Endometrium (tissue), 2 donors: ENCODE measurements around the gene RIPOR3.
"Not testable (repeated sequence)": the region's sequence is repeated elsewhere in the genome, so short reads cannot be mapped to it uniquely, and the experiment has no call there.

Experiments
- FAIRE-seq: peaks from 2 replicates; lab custom pipeline; 2012; peaks lifted over from hg19 to GRCh38; lab: Jason Lieb, UNC
- donor health status: control.
- donor health status: control.

The RIPOR3 gene

DNA sequence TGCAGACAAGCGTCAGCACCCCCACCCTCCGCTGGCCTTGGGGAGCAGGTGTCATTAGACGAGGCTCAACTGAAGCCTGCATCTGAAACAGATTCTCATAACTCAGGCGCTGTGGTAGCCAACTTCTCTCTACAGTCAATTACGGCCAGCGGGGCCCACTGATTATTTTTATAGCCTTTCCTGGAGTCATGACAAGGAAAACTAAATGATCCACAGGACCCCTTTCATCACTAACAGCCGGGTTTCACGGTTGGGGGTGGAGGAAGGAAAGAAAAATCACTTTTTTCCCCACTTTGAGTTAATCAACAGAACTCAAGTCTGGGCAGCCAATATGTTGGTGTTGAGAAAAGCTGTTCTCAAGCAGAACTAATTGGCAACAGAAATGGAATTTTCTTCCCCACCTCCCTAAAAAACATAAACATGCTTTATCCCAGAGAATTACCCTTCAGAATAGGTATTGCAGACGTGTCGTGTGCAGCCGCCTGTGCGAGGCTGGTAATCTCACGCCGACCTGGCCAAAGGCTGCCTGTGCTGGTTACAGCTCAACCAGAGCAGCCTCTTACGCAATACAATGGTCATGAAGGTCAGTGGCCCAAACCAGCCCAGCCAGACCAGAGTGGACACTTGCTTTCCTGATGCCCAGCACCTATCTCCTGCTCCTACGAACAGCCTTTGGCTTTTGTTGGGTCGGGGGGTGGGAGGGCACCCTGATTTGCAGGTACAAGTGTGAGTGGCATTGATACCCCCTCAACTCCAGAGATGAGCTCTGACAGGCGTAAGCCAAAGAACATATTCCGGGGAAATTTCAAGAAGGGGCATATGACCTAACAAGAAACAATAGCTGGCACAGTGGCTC is 11.0 kb downstream of the RIPOR3 start:
- FAIRE-seq, result no peak

DNA sequence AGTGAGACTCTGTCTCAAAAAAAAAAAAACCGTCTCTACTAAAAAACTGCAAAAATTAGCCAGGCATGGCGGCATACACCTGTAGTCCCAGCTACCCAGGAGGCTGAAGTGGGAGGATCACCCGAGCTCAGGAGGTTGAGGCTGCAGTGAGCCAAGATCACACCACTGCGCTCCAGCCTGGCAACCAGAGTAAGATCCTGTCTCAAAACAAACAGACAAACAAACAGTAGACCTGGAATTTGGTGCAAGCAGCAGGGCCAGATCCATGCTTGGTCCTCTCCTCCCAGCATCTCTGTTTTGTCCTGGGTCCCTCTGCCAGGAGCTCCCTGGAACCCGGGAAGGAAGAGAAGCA is 11.6 kb downstream of the RIPOR3 start:
- no peak for FAIRE-seq

DNA sequence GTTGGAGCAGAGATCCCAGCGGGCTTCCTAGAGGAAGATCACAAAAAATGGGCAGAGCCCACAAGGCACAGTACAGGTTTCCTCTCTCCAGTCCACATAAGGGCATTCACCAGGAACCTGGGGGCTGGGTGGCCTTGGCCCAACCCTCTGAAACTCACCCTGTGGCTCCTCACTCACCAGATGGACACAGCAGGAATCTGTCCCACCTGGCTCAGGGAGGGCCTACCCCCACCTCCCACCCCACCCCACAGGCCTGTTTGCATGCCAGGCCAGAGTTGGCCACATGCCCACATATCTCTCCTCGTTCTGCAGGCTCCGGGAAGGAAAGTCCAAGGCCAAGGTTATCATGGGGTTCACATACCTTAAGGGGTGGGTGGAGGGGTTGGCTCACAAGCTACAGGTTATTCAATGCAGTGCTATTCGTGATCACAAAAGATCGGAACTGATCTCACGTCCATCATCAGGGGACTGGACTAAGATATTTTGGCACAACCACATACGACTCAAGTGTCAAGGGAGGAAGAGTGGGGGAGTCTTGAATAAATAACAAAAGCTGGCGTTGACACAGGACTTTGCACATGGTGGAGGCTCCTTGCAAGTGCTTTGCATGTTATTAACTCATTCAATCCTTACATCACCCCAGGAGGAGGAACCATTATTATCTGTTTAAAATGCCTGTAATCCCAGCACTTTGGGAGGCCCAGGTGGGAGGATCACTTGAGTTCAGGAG is 13.0 kb downstream of the RIPOR3 start:
- no peak for FAIRE-seq

DNA sequence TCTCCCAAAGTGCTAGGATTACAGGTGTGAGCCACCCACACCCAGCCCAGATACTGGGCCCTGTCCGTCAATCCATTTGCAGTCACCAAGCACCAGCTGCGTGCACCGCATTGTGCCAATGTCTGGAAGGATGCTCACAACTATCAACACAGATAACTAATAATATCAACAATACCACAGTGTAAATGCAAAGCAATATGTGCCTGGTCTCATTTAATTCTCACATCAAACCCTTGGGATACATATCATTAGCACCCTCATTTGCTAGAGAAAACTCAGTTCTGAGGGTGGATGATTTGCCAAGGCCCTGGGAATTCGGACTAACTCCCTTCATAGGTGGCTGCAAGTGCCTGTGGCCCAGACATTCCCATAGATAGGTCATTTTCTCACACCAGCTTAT is 14.5 kb downstream of the RIPOR3 start:
- FAIRE-seq, result no peak

DNA sequence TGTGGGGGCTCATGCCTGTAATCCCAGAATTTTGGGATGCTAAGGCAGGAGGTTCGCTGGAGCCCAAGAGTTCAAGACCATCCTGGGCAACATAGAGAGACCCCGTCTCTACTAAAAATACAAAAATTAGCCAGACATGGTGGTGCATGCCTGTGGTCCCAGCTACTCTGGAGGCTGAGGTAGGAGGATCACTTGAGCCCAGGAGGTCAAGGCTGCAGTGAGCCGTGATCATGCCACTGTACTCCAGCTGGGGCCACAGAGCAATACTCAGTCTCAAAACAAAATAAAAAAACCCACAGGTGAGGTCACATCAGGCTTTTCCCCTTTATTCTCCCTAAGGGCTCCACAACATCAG is 15.0 kb downstream of the RIPOR3 start:
- FAIRE-seq, result not testable (repeated sequence)

DNA sequence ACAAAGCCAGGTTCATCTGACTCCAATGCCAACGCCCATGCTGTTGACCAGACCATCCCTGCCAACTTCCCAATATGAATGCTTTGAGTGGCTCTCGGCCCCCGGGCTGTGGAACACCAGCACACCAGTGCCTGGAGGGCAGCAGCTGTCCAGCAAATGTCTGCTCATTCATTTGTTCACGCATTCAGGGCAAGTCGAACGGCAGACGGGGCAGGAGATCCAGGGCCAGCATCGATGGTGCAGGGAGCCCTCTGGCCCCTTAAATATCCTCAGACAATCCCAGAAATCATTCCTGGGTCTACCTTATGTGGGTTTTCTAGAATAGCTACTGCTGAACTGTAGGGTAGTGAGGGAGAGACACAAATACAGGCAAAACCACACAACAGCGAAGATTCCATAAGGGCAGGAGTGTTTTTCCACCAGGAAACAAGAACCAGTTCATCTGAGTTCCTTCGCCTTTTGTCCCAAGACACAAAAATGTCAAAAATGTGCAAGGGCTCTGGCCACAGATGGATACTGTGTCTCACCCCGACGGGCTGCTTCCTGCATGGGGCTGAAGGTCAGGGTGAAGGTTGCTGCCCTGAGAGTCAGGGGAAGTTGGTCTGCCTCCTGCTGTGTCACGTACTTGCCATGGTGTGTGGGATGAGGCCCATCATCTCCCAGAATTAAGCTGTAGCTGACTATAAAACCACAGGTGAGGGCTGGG is 15.5 kb downstream of the RIPOR3 start:
- FAIRE-seq, result no peak

DNA sequence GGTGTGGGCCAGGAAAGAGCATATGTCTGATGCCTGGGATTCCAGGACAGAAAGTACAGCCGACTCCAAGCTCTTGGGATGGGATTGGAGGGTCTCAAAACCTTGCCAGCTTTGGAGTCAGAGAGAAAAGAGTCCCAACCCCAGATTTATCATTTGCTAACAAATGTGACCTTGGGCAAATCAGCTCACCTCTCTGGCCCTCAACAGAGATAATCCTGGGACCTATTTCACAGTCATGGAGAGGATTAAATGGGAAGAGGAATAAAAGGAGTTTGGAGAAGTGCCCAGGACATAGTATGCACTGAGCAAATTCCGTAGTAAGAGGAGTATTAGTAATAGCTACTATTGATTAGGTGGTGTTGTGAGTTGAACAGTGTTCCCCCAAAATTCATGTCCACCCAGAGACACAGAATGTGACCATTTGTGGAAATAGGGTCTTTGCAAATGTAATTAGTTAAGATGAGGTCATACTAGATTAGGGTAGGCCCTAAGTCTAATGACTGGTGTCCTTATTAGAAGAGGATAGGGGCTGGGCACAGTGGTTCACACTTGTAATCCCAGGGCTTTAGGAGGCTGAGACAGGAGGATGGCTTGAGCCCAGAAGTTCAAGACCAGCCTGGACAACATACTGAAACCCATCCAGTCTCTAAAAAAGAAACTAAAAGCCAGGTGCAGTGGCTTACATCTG is 17.1 kb downstream of the RIPOR3 start:
- no peak for FAIRE-seq

DNA sequence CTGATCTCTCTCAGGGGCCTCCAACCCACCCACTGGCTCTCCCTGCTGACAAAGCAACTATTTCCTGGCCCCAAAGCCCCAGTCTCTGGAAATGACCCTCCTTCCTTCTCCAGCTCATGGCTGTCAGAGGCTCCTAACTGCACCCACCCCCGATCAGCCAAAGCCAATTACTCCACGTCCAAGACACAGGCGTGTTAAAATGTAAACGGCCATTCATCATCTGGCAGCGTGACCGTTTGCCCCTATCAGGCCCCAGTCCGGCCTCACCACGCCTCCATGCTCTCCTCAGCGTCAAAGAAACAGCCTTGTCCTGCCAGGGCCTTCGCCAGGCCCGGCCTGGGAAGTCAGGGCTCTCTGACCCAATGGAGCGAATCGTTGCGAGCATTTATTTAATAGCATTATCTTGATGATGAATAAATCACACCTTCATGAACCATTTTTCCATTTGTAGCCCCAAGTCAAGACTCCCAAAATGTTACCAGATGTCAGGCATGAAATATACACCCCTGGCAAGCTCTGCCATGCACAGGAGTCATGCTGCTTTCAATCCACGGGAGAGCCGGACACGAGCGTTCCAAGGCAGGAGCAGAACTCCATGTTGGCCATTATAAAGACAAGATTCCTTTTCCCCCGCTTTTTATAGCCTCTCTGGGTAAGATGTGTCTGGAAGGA is 17.7 kb downstream of the RIPOR3 start:
- no peak for FAIRE-seq

DNA sequence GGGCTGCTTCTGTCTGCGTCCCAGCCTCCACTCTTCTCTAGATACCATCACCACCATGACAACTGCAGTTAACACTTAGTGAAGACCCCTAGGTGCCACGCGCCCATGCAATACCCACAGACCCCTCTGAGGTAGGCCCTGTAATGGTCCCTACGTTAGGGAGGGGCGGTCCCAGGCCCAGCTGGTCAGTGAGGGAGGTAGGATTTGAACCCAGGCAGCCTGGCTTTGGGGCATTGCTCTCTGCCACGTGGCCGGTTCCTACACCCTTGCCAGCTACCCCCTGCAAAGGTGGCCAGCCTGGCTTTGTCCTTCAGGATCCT is 18.2 kb downstream of the RIPOR3 start:
- FAIRE-seq, result no peak

DNA sequence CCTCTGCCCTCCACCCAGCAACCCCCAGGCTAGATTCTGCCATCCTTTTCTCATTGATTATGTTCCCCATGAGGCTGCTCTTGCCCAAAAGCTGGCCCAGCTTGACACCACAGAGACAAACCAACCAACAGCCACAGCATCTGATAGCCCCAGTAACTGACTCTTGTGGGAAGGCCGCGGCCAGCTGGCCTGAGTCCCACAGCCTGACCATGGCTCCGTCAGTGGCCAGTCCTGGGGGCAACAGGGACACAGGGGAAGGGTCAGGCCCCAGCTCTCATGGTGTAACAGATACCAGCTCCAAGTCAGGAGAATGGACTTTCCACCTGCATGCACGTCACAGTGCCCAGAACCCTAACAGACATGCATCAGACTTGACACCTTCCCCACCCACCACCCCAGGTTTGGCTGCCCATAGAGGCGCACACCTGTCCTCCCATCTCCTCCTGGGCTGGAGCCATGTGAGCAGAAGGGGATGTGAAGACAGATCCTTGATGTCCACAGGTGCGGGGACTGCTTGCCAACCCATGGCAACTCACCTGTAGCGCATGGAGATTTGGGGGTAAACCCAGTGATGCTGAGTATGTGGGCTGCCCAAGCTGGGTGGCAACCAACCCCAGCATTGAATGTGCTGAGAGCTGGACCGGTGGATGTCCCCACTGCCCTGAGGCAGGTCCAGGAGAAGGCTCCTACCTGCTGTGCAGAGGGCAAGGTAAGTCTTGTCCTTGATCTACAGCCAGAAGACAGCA is 18.8 kb downstream of the RIPOR3 start:
- no peak for FAIRE-seq

DNA sequence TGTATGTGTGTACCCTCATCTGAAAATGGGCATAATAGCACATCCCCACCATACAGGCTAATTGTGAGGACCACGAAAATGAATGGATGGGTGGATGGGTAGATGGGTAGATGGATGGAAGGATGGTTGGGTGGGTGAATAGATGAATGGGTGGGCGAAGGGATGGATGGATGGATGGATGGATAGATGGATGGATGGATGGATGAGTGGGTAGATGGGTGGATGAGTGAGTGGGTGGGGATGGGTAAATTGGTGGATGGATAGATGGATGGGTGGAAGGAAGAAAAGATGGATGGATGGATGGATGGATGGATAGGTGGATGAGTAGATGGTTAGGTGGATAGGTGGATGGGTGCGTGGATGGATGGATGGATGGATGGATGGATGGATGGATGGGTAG is 19.7 kb downstream of the RIPOR3 start:
- FAIRE-seq, result no peak

DNA sequence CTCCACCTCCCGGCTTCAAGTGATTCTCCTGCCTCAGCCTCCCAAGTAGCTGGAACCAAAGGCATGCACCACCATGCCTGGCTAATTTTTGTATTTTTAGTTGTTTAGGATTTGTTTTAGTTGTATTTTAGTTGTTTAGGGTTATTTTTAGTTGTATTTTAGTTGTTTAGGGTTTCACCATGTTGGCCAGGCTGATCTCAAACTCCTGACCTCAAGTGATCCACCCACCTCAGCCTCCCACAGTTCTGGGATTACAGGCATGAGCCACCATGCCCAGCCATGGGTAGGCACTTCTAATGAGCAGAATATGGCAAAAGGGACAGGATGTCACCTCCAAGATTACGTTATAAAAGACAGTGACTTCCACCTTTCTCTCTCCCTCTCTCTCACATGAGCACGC is 20.3 kb downstream of the RIPOR3 start:
- FAIRE-seq, result not testable (repeated sequence)

DNA sequence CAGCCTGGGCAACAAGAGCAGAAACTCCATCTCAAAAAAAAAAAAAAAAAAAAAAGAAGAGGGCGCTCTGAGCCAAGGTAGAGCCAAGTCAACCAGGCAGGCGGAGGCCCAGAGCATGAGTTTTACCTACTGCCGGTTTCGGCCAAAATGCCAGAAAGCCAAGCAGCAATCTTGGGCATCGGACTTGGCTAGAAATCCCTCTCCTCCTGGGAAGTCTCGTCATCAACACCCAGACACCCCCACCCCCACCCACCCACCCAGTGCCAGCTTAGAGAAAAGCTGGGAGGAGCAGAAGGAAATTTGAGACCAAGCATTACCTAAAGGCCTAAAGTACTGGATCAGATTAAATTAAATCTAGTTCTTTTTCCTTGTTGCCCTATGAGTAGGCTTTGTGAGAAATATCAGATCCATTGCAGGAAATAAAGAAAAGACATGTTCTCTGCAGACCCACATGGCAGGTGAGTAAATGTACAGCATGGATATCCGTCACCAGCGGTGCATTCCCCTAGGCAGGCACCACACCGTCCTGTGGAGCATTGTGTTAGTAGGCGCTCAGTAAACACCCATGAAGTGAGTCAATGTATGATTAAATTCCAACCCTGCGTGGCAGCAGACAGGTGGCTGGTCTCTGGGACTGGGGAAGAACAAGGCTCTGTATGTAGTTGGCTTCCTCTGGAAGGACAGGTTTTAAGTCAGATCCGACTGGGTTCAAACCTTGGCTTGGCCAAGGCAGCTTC is 21.0 kb downstream of the RIPOR3 start:
- FAIRE-seq, result no peak

DNA sequence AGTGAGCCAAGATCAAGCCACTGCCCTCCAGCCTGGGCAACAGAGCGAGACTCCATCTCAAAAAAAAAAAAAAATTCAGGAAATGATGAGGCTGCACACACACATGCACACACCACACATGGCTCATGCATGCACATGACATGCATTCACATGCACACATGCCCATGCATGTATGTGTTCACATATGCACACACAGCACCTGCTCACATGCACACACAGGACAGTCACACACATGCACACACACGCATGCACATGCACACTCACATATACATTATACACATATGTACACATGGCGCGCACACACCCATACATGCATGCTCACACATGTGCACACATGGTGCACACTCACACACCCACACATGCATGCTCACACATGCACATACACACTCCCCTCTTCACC is 22.5 kb downstream of the RIPOR3 start:
- no peak for FAIRE-seq

DNA sequence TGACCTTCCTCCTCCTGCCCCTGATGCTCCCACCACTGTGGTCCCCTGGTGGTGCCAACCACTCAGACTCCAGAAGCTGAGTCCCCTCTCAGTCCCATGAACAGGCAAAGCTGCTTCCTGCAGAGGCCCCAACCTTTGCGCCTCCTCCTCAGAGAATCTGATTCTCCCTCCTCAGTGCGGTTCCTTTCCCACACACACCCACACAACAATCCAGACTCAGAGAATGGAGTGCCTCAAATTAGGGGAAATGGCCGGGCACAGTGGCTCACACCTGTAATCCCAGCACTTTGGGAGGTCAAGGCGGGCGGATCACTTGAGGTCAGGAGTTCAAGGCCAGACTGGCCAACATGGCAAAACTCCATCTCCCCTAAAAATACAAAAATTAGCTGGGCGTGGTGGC is 23.0 kb downstream of the RIPOR3 start:
- no peak for FAIRE-seq

DNA sequence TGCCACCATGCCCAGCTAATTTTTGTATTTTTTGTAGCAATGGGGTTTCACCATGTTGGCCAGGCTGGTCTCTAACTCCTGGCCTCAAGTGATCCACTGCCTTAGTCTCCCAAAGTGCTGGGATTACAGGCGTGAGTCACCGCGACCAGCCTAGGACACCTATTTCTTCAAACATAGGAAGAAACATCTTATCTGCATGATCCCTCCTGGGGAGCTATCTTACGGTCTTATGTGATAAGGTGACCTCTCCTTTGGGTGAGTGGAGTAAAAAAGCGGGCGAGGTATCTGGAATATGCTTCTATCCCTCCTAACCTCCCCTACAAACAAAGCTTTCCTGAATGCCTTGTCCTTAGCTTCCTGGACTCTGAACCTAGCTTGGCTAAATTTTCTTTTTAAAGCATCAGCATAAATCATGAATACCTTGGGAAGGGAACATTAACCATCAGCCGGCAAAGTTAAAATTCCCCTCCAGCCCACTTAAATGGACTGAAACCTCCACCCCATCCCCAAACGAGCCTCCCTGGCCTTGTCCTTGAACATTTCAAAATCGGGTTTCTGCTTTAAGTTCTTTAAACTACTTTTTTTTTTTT is 24.5 kb downstream of the RIPOR3 start:
- FAIRE-seq, result no peak

DNA sequence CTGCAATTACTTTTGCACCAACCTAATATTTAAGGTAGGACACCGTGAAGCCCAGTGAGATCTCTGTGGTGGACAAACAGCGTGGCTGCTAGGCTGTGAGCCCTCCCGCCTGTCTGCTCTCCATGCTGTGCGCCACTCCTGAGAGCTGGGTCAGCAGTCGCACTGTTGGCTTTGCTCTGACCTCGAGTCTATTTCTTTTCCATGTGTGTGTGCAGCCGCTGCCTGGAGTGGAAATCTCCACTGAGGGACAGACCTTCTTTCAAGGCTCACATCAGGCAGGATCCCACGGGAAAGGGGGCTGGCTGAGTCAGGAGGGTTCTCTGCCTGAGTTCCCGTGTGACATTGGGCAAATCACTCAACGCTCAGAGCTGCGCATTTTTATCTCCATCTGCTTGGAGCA is 27.1 kb downstream of the RIPOR3 start:
- no peak for FAIRE-seq

DNA sequence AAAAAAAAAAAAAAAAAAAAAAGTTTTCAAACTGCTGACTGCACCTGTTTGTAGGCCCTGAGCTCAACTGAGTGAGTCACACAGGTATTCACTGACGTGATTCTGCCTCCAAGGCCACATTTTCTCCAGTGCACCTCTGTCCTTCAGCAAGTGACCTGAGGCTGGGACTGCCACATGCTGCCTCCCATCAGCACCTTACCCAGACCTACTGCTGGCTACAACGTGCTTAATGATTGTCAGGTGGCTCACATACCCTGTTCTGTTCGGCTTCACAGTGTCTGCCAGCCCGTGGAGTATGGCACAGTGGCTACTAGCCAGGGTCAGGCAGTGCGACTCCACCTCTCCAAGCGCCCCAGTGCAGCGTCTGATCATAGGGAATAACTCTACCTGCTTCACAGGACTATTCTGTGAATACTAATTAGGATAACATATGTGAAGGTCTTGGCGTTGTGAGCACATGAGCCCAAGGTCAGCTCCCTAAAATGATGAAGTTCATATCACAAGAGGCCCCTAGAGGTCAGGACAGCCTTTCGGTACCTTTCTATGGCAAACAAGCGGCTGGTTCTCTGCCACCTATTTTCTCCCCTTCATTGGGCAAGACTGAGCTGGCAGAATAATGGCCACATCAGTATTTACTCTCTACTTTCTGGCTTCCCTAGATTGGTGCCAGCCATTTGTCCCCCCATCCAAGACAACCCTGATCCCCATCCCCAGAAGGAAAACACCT is 28.1 kb downstream of the RIPOR3 start:
- FAIRE-seq, result no peak

DNA sequence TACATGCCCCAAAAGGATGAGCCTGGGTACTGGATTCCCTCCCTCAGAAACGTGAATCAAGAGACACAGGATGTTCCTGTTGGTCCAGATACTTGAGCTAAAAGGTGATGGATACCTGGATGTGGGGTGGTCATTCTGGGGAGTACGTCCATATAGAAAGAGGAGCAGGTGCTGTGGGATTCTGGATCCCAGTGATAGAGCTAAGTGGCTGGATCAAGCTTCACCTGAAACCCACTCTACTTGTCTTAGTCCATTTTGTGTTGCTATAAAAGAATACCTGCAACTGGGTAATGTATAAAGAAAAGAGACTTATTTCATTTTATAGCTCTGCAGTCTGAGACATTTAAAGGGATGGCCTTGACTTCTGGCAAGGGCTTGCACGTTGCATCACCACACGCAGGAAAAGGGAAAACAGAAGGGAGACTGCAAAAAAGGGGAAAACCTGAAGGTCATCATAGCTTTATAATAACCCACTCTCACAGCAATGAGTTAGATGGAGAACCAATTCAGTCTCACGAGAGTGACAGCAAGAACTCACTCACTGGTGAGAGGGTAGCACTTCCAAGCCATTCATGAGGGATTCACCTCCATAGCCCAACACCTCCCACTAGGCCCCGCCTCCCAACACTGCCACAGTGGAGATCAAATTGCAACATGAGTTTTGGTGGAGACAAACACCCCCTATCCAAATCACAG is 31.2 kb downstream of the RIPOR3 start:
- no peak for FAIRE-seq
